Esophagus mucosa (tissue), 1 donor: ENCODE data around the gene TXLNA. TPM values are rescaled to one million over a fixed set of nuclear protein-coding genes. Genes with fewer than 3 reads are reported as not detected.

ENCODE experiments used
- total RNA-seq: library from RNA; stranded (reverse); gene quantifications from one replicate; pipeline ENCODE4 v1.2.4, GENCODE V29; 2023
- donor health status: DM: yes; HTN: yes; CAD: no.

TXLNA gene
- total RNA-seq, 1 donor from 2014 or later: 37.0 TPM

Other genes with a start within 250 kb of the TXLNA start
- gene PTP4A2, start 241.3 kb upstream of the TXLNA start, total RNA-seq: 100 TPM
- gene KHDRBS1, start 165.8 kb upstream of the TXLNA start, total RNA-seq: 80.6 TPM
- gene TMEM39B, start 106.7 kb upstream of the TXLNA start, total RNA-seq: 10.5 TPM
- 54.1 TPM for gene KPNA6, start 71.6 kb upstream of the TXLNA start, total RNA-seq
- 1.1 TPM for gene CCDC28B, start 20.9 kb downstream of the TXLNA start, total RNA-seq
- 1.3 TPM for gene IQCC, start 26.0 kb downstream of the TXLNA start, total RNA-seq
- gene DCDC2B, start 29.4 kb downstream of the TXLNA start, total RNA-seq: not detected
- 11.0 TPM for gene TMEM234, start 42.7 kb downstream of the TXLNA start, total RNA-seq
- gene EIF3I, start 42.7 kb downstream of the TXLNA start, total RNA-seq: 175 TPM
- gene FAM167B, start 67.5 kb downstream of the TXLNA start, total RNA-seq: 1.5 TPM
- 1.00 TPM for gene LCK, start 71.6 kb downstream of the TXLNA start, total RNA-seq
- gene HDAC1, start 112.4 kb downstream of the TXLNA start, total RNA-seq: 108 TPM
- gene MARCKSL1, start 156.6 kb downstream of the TXLNA start, total RNA-seq: 10.8 TPM
- 2.3 TPM for gene FAM229A, start 182.8 kb downstream of the TXLNA start, total RNA-seq
- gene TSSK3, start 182.9 kb downstream of the TXLNA start, total RNA-seq: 0.52 TPM
- gene BSDC1, start 214.8 kb downstream of the TXLNA start, total RNA-seq: 39.5 TPM